ENCODE measurements around the gene NDEL1.

Gene NDEL1

DNA sequence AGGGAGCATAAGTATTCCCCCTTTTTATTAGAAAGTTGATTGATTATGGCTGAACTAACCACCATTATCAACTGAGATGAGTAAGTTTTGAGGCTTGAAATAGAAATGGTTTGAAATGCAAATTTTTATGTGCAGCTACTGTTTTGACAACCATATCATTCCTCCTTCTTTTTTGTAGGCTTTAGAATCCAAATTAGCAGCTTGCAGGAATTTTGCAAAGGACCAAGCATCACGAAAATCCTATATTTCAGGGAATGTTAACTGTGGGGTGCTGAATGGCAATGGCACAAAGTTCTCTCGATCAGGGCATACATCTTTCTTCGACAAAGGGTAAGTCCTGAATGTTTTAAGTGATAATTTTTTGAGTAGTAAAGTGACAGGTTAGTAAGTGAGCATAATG, 24.1 kb downstream of the NDEL1 start:
- Histone ChIP-seq H3K4me3 (ENCODE audit: low read length) (no peak overlapping the region), H3K27me3 (replicated peaks; ENCODE audit: control insufficient read depth, insufficient read depth, low read length) (no peaks in the 10 kb centered on the region), H3K9me3 (ENCODE audit: control insufficient read depth, low read length) (no peaks in the 10 kb centered on the region), H3K4me1 (ENCODE audit: control insufficient read depth, insufficient read depth, low read length) (peaks cover 19% of the 10 kb centered on the region), H3K36me3 (ENCODE audit: control insufficient read depth, insufficient read depth, low read length, severe bottlenecking) (peaks cover 93% of the 10 kb centered on the region), H3K9ac (ENCODE audit: low read length) (no peak overlapping the region)
- no peak for DNase-seq (ENCODE audit: low read depth)

DNA sequence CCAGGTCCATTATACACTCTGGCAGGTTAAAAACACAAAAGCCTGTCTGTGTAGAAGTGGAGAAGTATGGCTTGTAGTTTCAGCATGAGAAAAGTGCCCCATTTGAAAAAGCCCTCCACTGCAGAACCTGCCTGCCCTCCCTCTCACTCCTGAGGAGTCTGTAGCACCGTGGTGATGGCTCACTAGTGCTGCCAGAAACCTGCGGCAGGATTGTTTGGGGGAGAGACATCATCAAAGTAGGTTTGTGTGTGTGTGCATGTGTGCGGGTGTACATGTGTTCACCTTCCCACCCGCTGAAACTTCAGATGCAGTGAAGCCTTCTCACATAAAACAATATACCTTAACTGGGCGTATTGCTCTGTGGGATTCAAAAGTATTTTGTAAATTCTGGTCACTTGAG, 26.9 kb downstream of the NDEL1 start:
- peaks cover 38% of the 10 kb centered on the region for H3K4me1 ChIP-seq (ENCODE audit: control insufficient read depth, insufficient read depth, low read length)
- DNase-seq (ENCODE audit: low read depth) = no peak
- no peaks in the 10 kb centered on the region for H3K27me3 ChIP-seq (replicated peaks; ENCODE audit: control insufficient read depth, insufficient read depth, low read length)
- peak overlapping the region; percentile 47 for H3K9ac ChIP-seq (ENCODE audit: low read length)
- no peaks in the 10 kb centered on the region for H3K9me3 ChIP-seq (ENCODE audit: control insufficient read depth, low read length)
- peaks cover 76% of the 10 kb centered on the region for H3K36me3 ChIP-seq (ENCODE audit: control insufficient read depth, insufficient read depth, low read length, severe bottlenecking)
- no peak overlapping the region for H3K4me3 ChIP-seq (ENCODE audit: low read length)

DNA sequence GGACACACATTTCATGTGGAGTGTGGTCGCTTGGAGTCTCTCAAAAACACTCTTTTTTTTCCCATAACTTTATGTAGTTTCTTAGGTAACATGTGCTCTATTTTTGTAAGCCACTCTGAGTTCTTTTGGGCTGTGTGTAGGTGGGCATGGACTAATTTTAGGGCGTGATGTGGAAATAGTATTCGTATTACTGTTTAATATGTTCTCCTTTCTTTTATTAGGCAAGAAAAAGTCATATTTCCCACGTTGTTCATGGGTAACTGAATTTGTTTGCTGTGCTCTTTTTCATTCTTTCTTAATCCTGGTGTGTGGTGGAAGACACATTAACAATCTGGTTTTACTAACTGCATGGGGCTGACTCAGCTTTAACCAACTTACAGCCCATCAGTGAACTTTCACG, 27.4 kb downstream of the NDEL1 start:
- Histone ChIP-seq H3K4me1 (ENCODE audit: control insufficient read depth, insufficient read depth, low read length) (peaks cover 38% of the 10 kb centered on the region), H3K9me3 (ENCODE audit: control insufficient read depth, low read length) (no peaks in the 10 kb centered on the region), H3K4me3 (ENCODE audit: low read length) (no peak overlapping the region), H3K36me3 (ENCODE audit: control insufficient read depth, insufficient read depth, low read length, severe bottlenecking) (peaks cover 76% of the 10 kb centered on the region), H3K27me3 (replicated peaks; ENCODE audit: control insufficient read depth, insufficient read depth, low read length) (no peaks in the 10 kb centered on the region), H3K9ac (ENCODE audit: low read length) (peak overlapping the region; percentile 47)
- peak; percentile 53 for DNase-seq (ENCODE audit: low read depth)

DNA sequence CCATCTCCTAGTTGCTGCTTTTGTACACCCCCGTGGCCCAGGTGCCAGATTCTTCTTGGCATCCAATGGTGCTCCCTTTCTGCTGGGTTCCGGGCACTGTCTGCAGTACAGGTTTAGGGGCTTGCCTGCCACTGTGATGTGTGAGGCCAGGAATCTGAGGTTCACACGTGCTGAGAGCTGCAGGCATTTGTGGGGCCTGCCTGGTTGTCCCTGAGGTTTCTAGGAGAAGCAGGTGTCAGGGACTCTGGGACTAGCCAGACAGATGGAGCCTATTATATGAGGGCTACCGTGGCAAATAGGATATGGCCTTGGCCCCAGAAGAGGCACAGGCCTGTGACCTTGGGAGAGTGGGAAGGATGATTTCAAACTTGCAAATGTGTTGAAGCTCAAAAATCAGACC, 29.3 kb downstream of the NDEL1 start:
- no peak for DNase-seq (ENCODE audit: low read depth)
- Histone ChIP-seq H3K4me3 (ENCODE audit: low read length) (no peak overlapping the region), H3K9me3 (ENCODE audit: control insufficient read depth, low read length) (no peaks in the 10 kb centered on the region), H3K36me3 (ENCODE audit: control insufficient read depth, insufficient read depth, low read length, severe bottlenecking) (peaks cover 63% of the 10 kb centered on the region), H3K27me3 (replicated peaks; ENCODE audit: control insufficient read depth, insufficient read depth, low read length) (no peaks in the 10 kb centered on the region), H3K4me1 (ENCODE audit: control insufficient read depth, insufficient read depth, low read length) (peaks cover 46% of the 10 kb centered on the region), H3K9ac (ENCODE audit: low read length) (no peak overlapping the region)

DNA sequence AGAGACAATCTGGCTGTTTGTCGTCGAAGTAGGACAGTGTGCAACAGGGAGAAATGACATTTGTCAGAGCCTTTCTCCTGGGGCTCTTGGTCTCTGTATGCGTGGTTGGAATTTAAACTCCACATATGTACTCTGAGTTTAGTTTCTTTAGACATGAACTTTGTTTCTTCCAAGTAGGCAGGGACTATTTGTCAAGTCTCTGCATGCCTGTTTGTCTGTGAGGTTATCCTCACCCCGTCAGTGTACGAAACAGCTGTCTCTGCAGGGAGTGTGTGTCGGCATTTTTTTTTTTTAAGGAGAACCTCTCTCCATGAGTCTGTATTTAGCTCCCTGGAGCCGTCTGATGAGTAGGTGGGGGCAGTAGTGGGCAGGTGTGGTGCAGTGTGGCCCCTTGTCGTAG, 29.7 kb downstream of the NDEL1 start:
- H3K36me3 ChIP-seq (ENCODE audit: control insufficient read depth, insufficient read depth, low read length, severe bottlenecking) = peaks cover 59% of the 10 kb centered on the region

DNA sequence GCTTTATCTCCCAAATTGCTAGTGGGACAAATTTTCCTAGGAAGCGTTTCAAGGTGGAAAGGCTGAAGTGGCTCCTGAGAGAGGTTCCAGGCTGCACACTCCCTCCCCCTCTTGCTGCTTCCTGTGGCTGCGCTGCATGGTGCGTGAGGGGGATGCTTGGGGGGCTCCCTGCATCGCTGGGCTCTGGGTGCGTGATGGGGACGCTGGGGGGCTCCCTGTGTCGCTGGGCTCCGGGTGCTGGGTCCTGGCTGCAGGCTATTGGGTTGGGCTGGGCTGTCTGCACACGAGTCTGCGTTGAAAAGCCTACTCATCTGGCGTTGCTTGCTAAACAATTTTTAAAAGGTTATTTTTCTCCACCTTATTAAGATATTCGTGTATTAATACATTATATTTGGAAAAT, 30.1 kb downstream of the NDEL1 start:
- Histone ChIP-seq H3K27me3 (replicated peaks; ENCODE audit: control insufficient read depth, insufficient read depth, low read length) (no peaks in the 10 kb centered on the region), H3K4me1 (ENCODE audit: control insufficient read depth, insufficient read depth, low read length) (peaks cover 54% of the 10 kb centered on the region), H3K4me3 (ENCODE audit: low read length) (no peak overlapping the region), H3K9ac (ENCODE audit: low read length) (no peak overlapping the region), H3K9me3 (ENCODE audit: control insufficient read depth, low read length) (no peaks in the 10 kb centered on the region), H3K36me3 (ENCODE audit: control insufficient read depth, insufficient read depth, low read length, severe bottlenecking) (peaks cover 55% of the 10 kb centered on the region)
- no peak for DNase-seq (ENCODE audit: low read depth)

More for the DNA sequence above, 29.7 kb downstream of the NDEL1 start:
- Histone ChIP-seq H3K9ac (ENCODE audit: low read length) (no peak overlapping the region), H3K9me3 (ENCODE audit: control insufficient read depth, low read length) (no peaks in the 10 kb centered on the region), H3K27me3 (replicated peaks; ENCODE audit: control insufficient read depth, insufficient read depth, low read length) (no peaks in the 10 kb centered on the region), H3K4me3 (ENCODE audit: low read length) (no peak overlapping the region), H3K4me1 (ENCODE audit: control insufficient read depth, insufficient read depth, low read length) (peaks cover 50% of the 10 kb centered on the region)
- no peak for DNase-seq (ENCODE audit: low read depth)

DNA sequence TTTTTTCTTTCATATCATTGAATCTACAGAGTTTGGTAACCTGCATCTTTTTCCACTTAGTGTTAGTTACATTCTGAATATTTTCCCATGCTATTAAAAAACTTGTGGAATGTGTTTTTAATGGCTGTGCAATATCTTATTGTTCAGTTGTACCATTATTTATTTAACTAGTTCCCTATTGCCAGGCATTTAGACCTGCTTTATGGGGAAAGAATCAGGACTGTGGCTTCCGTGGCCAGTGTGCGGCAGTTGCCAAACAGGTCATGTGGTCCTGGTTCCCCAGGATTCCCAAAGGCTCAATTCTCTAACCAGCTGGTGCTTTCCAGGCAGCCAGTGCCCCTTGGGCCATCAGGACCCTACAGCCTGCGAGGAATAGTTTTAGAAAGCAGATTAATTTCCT, 30.8 kb downstream of the NDEL1 start:
- H3K9me3 ChIP-seq (ENCODE audit: control insufficient read depth, low read length) = no peaks in the 10 kb centered on the region
- no peak overlapping the region for H3K9ac ChIP-seq (ENCODE audit: low read length)
- peak; percentile 70 for DNase-seq (ENCODE audit: low read depth)
- peaks cover 56% of the 10 kb centered on the region for H3K4me1 ChIP-seq (ENCODE audit: control insufficient read depth, insufficient read depth, low read length)
- no peaks in the 10 kb centered on the region for H3K27me3 ChIP-seq (replicated peaks; ENCODE audit: control insufficient read depth, insufficient read depth, low read length)
- peaks cover 51% of the 10 kb centered on the region for H3K36me3 ChIP-seq (ENCODE audit: control insufficient read depth, insufficient read depth, low read length, severe bottlenecking)
- no peak overlapping the region for H3K4me3 ChIP-seq (ENCODE audit: low read length)

DNA sequence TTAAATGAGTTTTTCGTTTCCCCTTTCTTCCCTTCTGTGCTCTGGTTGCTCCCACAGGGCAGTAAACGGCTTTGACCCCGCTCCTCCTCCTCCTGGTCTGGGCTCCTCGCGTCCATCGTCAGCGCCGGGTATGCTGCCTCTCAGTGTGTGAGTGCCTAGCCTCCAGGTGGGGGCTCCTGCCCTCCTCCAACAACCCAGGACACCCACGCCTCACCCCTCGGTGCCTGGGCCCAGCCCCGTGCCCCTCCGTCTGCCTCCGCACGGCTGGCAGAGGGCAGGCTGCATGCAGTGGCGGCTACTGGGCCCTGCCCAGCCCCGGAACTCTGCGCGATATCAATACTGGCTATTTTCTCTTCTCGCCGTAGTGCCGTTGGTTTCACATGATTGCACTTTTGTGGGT, 31.2 kb downstream of the NDEL1 start:
- Histone ChIP-seq H3K27me3 (replicated peaks; ENCODE audit: control insufficient read depth, insufficient read depth, low read length) (no peaks in the 10 kb centered on the region), H3K9me3 (ENCODE audit: control insufficient read depth, low read length) (no peaks in the 10 kb centered on the region), H3K36me3 (ENCODE audit: control insufficient read depth, insufficient read depth, low read length, severe bottlenecking) (peaks cover 51% of the 10 kb centered on the region), H3K4me1 (ENCODE audit: control insufficient read depth, insufficient read depth, low read length) (peaks cover 56% of the 10 kb centered on the region), H3K4me3 (ENCODE audit: low read length) (no peak overlapping the region), H3K9ac (ENCODE audit: low read length) (no peak overlapping the region)
- no peak for DNase-seq (ENCODE audit: low read depth)

DNA sequence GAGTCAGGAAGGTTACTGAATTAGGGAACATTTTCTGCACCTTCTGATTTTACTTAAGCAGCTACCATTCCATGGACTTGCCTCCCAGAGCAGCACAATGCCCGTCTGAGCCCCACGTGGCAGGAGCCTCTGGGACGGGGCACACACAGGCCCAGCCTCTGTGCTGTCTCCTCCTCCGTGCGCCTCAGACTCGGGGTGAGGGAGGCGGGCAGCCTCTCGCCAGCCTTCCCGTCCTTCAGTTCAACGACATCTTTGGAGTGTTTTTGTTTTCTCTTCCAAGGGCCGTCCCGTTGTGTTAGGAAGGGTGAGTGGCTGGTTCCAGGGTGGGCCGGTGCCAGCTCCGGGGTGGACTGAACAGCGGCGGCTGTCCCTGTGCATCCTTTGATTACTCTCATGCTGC, 31.8 kb downstream of the NDEL1 start:
- Histone ChIP-seq H3K9ac (ENCODE audit: low read length) (no peak overlapping the region), H3K4me3 (ENCODE audit: low read length) (no peak overlapping the region), H3K36me3 (ENCODE audit: control insufficient read depth, insufficient read depth, low read length, severe bottlenecking) (peaks cover 49% of the 10 kb centered on the region), H3K9me3 (ENCODE audit: control insufficient read depth, low read length) (no peaks in the 10 kb centered on the region), H3K4me1 (ENCODE audit: control insufficient read depth, insufficient read depth, low read length) (peaks cover 53% of the 10 kb centered on the region), H3K27me3 (replicated peaks; ENCODE audit: control insufficient read depth, insufficient read depth, low read length) (no peaks in the 10 kb centered on the region)
- no peak for DNase-seq (ENCODE audit: low read depth)

DNA sequence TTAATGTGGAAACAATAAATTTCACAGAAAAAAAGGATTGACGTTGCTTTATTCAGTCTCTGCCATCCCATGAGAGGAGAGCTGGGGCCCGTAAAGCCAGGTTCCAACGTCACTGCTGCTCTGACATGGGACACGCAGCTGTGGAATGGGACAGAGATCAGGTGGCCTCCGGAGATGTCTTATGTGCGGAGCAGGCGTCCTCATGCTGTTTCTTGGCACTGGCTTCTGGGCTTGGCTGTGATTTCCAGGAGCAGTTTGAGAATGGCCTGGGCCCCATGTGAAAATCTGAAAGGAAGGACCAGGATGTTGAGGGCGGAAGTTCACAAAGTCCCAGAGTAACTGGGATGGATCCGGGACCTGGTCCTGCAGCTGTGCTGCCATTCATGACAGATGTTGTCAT, 32.4 kb downstream of the NDEL1 start:
- Histone ChIP-seq H3K9me3 (ENCODE audit: control insufficient read depth, low read length) (no peaks in the 10 kb centered on the region), H3K36me3 (ENCODE audit: control insufficient read depth, insufficient read depth, low read length, severe bottlenecking) (peaks cover 48% of the 10 kb centered on the region), H3K9ac (ENCODE audit: low read length) (no peak overlapping the region), H3K4me1 (ENCODE audit: control insufficient read depth, insufficient read depth, low read length) (peaks cover 47% of the 10 kb centered on the region), H3K27me3 (replicated peaks; ENCODE audit: control insufficient read depth, insufficient read depth, low read length) (no peaks in the 10 kb centered on the region), H3K4me3 (ENCODE audit: low read length) (no peak overlapping the region)
- DNase-seq (ENCODE audit: low read depth) = no peak

DNA sequence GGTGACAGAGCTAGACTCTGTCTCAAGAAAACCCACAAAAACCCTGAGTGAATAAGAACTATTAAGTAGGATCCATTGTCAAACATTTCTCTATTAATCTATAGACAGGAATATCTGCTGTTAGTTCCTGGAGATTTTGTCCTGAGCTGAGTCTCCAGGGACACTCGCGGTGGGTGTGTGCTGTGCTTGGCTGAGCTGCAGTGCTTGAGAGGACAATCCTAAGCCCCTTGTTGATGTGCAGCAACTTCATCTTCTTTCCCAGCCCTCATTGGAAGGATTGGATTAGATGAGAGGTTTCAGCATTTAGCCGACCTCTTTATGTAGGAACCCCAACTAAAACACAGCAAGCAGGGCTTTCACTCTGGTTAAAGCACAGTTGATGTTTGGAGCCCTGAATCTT, 33.3 kb downstream of the NDEL1 start:
- H3K36me3 ChIP-seq (ENCODE audit: control insufficient read depth, insufficient read depth, low read length, severe bottlenecking) = peaks cover 52% of the 10 kb centered on the region
- H3K4me3 ChIP-seq (ENCODE audit: low read length) = no peak overlapping the region
- no peak overlapping the region for H3K9ac ChIP-seq (ENCODE audit: low read length)
- no peaks in the 10 kb centered on the region for H3K9me3 ChIP-seq (ENCODE audit: control insufficient read depth, low read length)
- DNase-seq (ENCODE audit: low read depth) = no peak
- peaks cover 38% of the 10 kb centered on the region for H3K4me1 ChIP-seq (ENCODE audit: control insufficient read depth, insufficient read depth, low read length)
- no peaks in the 10 kb centered on the region for H3K27me3 ChIP-seq (replicated peaks; ENCODE audit: control insufficient read depth, insufficient read depth, low read length)

DNA sequence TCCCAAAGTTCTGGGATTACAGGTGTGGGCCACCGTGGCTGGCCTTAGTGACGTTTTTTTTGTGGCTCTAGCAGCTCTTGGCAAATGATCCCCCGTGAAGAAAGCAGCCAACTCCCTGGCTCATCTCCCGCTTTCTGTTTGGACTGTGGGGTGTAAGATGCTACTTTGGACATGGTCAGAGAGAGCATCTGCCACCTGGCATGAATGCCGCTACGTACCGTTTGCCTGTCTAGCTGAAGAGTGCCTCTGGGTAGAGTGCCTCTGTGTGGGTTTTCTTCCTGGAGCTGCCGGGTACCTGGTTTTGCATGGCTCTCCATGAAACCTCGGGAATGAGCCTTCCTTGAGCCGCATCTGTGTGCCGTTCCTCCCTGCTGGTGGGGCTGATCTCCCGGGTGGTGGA, 34.3 kb downstream of the NDEL1 start:
- H3K36me3 ChIP-seq (ENCODE audit: control insufficient read depth, insufficient read depth, low read length, severe bottlenecking) = peaks cover 52% of the 10 kb centered on the region
- DNase-seq (ENCODE audit: low read depth) = no peak
- H3K4me3 ChIP-seq (ENCODE audit: low read length) = no peak overlapping the region
- H3K4me1 ChIP-seq (ENCODE audit: control insufficient read depth, insufficient read depth, low read length) = peaks cover 37% of the 10 kb centered on the region
- no peaks in the 10 kb centered on the region for H3K27me3 ChIP-seq (replicated peaks; ENCODE audit: control insufficient read depth, insufficient read depth, low read length)
- no peaks in the 10 kb centered on the region for H3K9me3 ChIP-seq (ENCODE audit: control insufficient read depth, low read length)
- H3K9ac ChIP-seq (ENCODE audit: low read length) = no peak overlapping the region

All from adipocyte (in vitro differentiated cells).